ENCODE measurements around the gene FTO.
"Not testable (repeated sequence)": the region's sequence is repeated elsewhere in the genome, so short reads cannot be mapped to it uniquely, and the experiment has no call there.

Gene FTO

GRCh38 chr16:53703590-53704444, at the start of gene FTO, which contains the start of gene RPGRIP1L:
Gene FTO, plus strand, starts transcription at chr16:53704156.
Gene RPGRIP1L, minus strand, starts transcription at chr16:53703859. Its CDS starts 3,136 bp downstream, at chr16:53700723.
- DNase-seq, result peak; percentile 89 to 99 (median 98)

- DNase-seq, result no peak
Measured at GRCh38 chr16:53654946-53655345, 49.0 kb upstream of the FTO start.

- no peak for DNase-seq
Measured at GRCh38 chr16:53662072-53662471, 41.9 kb upstream of the FTO start.

- DNase-seq, result no peak
Measured at GRCh38 chr16:53664724-53665345, 39.1 kb upstream of the FTO start.

GRCh38 chr16:53666786-53667415, 37.1 kb upstream of the FTO start:
- DNase-seq, result no peak

GRCh38 chr16:53668869-53669268, 35.1 kb upstream of the FTO start:
- DNase-seq, result no peak

GRCh38 chr16:53672461-53672860, 31.5 kb upstream of the FTO start:
- DNase-seq, result no peak

- DNase-seq, result no peak
Measured at GRCh38 chr16:53673189-53673588, 30.8 kb upstream of the FTO start.

- no peak for DNase-seq
Measured at GRCh38 chr16:53678155-53678554, 25.8 kb upstream of the FTO start.

- DNase-seq, result no peak
Measured at GRCh38 chr16:53678756-53679343, 25.1 kb upstream of the FTO start.

- no peak for DNase-seq
Measured at GRCh38 chr16:53680756-53681155, 23.2 kb upstream of the FTO start.

GRCh38 chr16:53681354-53681753, 22.6 kb upstream of the FTO start:
- no peak for DNase-seq

GRCh38 chr16:53685334-53685733, 18.6 kb upstream of the FTO start:
- DNase-seq, result not testable (repeated sequence)

GRCh38 chr16:53686710-53687109, 17.2 kb upstream of the FTO start:
- no peak for DNase-seq

GRCh38 chr16:53689636-53690035, 14.3 kb upstream of the FTO start:
- DNase-seq, result no peak

- DNase-seq, result no peak
Measured at GRCh38 chr16:53690771-53691170, 13.2 kb upstream of the FTO start.

- no peak for DNase-seq
Measured at GRCh38 chr16:53692146-53692545, 11.8 kb upstream of the FTO start.

- DNase-seq, result no peak
Measured at GRCh38 chr16:53693320-53693719, 10.6 kb upstream of the FTO start.

- DNase-seq, result no peak
Measured at GRCh38 chr16:53695070-53695469, 8.9 kb upstream of the FTO start.

- DNase-seq, result not testable (repeated sequence)
Measured at GRCh38 chr16:53698271-53698670, 5.7 kb upstream of the FTO start.

- no peak for DNase-seq
Measured at GRCh38 chr16:53704445-53704813, 473 bp downstream of the FTO start.

GRCh38 chr16:53707671-53708070, 3.7 kb downstream of the FTO start:
- no peak for DNase-seq

- no peak for DNase-seq
Measured at GRCh38 chr16:53708490-53708889, 4.5 kb downstream of the FTO start.

Data from C1 segment of cervical spinal cord (tissue), 14 donors.